Esophagus muscularis mucosa (tissue), 4 donors: ENCODE measurements around the gene PLCG2.

Experiments
- CTCF ChIP-seq, 3 experiments: fragments of 200-600 bp in 2 of 3; fragments of 450-650 bp in 1 of 3; sonication (generic) in 2 of 3; IDR thresholded peaks; one replicate each; pipeline ENCODE4 v1.5.1; 2017 to 2019; ENCODE audit warnings: antibody characterized with exemption in 3 of 3, mild to moderate bottlenecking in 2 of 3, moderate library complexity in 1 of 3
- EP300 ChIP-seq: sonication (generic); formaldehyde crosslinking; IDR thresholded peaks from one replicate; pipeline ENCODE4 v1.6.1; 2017; ENCODE audit warnings: antibody characterized with exemption
- POLR2A ChIP-seq: fragments of 450-650 bp; IDR thresholded peaks from one replicate; pipeline ENCODE4 v1.6.1; 2017; ENCODE audit warnings: antibody characterized with exemption, moderate library complexity, mild to moderate bottlenecking, low read depth
- POLR2AphosphoS5 ChIP-seq, 2 donors: sonication (generic); formaldehyde crosslinking; IDR thresholded peaks; one replicate each; pipeline ENCODE4 v1.6.1; 2017; ENCODE audit warnings: antibody characterized with exemption in 2 of 2

- TF ChIP-seq POLR2A (no peak), CTCF (IDR thresholded peaks at IDR 0.05) (no peak), POLR2AphosphoS5 (IDR thresholded peaks at IDR 0.05) (no peak), EP300 (no peak)
Observed at GRCh38 chr16:81868057-81868748, 89.1 kb downstream of the PLCG2 start.
